Upper lobe of left lung (tissue), 6 donors: ENCODE measurements around the gene SLC25A43. TPM values are rescaled to one million over a fixed set of nuclear protein-coding genes. Genes with fewer than 3 reads are reported as not detected.
A peak's percentile ranks its signal among the peaks of the same experiment; 100 is the strongest.
"Not testable (repeated sequence)": the region's sequence is repeated elsewhere in the genome, so short reads cannot be mapped to it uniquely, and the experiment has no call there.

ENCODE experiments used
- ATAC-seq, 2 donors: fragments of 200-7000 bp; cut with Tn5 transposase; one replicate each; pipeline ENCODE4 v1.9.1; 2022; ENCODE audit warnings: mild to moderate bottlenecking in 2 of 2, moderate library complexity in 2 of 2; ENCODE audit not compliant: low FRiP score in 2 of 2
- DNase-seq, 2 donors: peaks; one replicate each; pipeline ENCODE4 v3.0.0-alpha.2; 2019 to 2020
- H3K27ac ChIP-seq, 4 donors: fragments of 200-600 bp; sonication (generic); one replicate each; pipeline ENCODE4 v1.5.1; 2016 to 2019
- H3K27me3 ChIP-seq, 4 donors: fragments of 200-600 bp; sonication (generic); one replicate each; pipeline ENCODE4 v1.5.1; 2017 to 2019
- H3K36me3 ChIP-seq, 4 donors: fragments of 200-600 bp; sonication (generic); one replicate each; pipeline ENCODE4 v1.5.1; 2016 to 2019
- H3K4me1 ChIP-seq, 4 donors: fragments of 200-600 bp; sonication (generic); one replicate each; pipeline ENCODE4 v1.5.1; 2018 to 2019
- H3K4me3 ChIP-seq, 4 donors: fragments of 200-600 bp; sonication (generic); one replicate each; pipeline ENCODE4 v1.5.1; 2017 to 2019; ENCODE audit warnings: mild to moderate bottlenecking in 2 of 4, moderate library complexity in 1 of 4
- H3K9me3 ChIP-seq, 4 donors: fragments of 200-600 bp; sonication (generic); one replicate each; pipeline ENCODE4 v1.5.1; 2018 to 2019
- CTCF ChIP-seq, 6 experiments: fragments of 450-650 bp in 4 of 6; fragments of 200-600 bp in 2 of 6; sonication (generic) in 2 of 6; IDR thresholded peaks; one replicate each; pipeline ENCODE4 v1.5.1; 2016 to 2019; ENCODE audit warnings: antibody characterized with exemption in 6 of 6
- EP300 ChIP-seq, 4 donors: sonication (generic); formaldehyde crosslinking; IDR thresholded peaks; one replicate each; pipeline ENCODE4 v1.5.1; 2017; ENCODE audit warnings: antibody characterized with exemption in 4 of 4, control low read depth in 2 of 4
- POLR2A ChIP-seq, 4 donors: fragments of 450-650 bp; IDR thresholded peaks; one replicate each; pipeline ENCODE4 v1.5.1; 2016 to 2017; ENCODE audit warnings: antibody characterized with exemption in 4 of 4, mild to moderate bottlenecking in 2 of 4
- POLR2AphosphoS5 ChIP-seq, 2 donors: sonication (generic); formaldehyde crosslinking; IDR thresholded peaks; one replicate each; pipeline ENCODE4 v1.5.1; 2017; ENCODE audit warnings: antibody characterized with exemption in 2 of 2
- WGBS, 2 donors: methylation state at CpG; one replicate each; pipeline ENCODE4 v1.1.5; 2017 to 2018; 5-methylcytosine and 5-hydroxymethylcytosine counted together
- total RNA-seq, 6 donors: library from RNA; depleted of rRNA in 4 of 6; stranded (reverse); fragments of >200 nt in 4 of 6; gene quantifications; one replicate each; pipeline versions ENCODE4 v1.1.0 to v1.2.1, GENCODE V29; 2016 to 2021
- donor health status: DM: no; HTN: no; CAD: no; lungs with moderate emphysema.
- donor health status: DM: no; HTN: yes; CAD: no; lungs with severe emphysema.

SLC25A43 gene
- total RNA-seq, 6 donors from 2014 or later, result 11.2 to 27.8 (median 15.8) TPM

DNA sequence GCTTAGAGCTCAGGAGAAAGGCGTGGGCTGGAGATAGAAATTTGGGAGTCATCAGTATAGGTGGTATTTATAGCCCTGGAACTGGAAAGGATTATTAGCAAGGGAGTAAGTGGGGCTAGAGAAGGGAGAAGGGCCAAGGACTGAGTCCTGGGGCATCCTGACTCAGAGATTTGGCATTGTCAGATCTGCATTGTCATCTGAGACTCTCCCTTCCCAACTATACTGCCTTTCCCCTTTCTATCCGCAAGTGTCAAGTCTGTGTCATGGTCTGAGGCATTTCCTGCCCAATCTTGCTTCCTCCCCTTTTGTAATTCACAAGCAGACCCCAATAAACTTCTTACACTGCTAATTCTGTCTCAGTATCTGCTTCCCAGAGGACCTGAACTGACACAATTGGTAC is 24.4 kb upstream of the SLC25A43 start:
- no peak for ATAC-seq
- Histone ChIP-seq H3K4me1 (no peaks in the 10 kb centered on the region), H3K27me3 (no peaks in the 10 kb centered on the region), H3K4me3 (no peak overlapping the region), H3K27ac (no peak overlapping the region), H3K9me3 (no peaks in the 10 kb centered on the region), H3K36me3 (no peaks in the 10 kb centered on the region)
- 68 to 95% methylated on average over 1 to 2 of the region's 2 CpGs for WGBS, 2 donors
- no peak for DNase-seq
- TF ChIP-seq POLR2A (IDR thresholded peaks at IDR 0.05) (no peak), POLR2AphosphoS5 (IDR thresholded peaks at IDR 0.05) (no peak), EP300 (IDR thresholded peaks at IDR 0.05) (no peak), CTCF (IDR thresholded peaks at IDR 0.05) (no peak)

- WGBS, 2 donors, result 44% methylated on average over 3 of the region's 3 CpGs; no CpG with 5 or more reads in 1 of the 2 donors
- Histone ChIP-seq H3K4me1 (no peaks in the 10 kb centered on the region), H3K27ac (no peak overlapping the region), H3K4me3 (no peak overlapping the region), H3K27me3 (no peaks in the 10 kb centered on the region), H3K36me3 (no peaks in the 10 kb centered on the region), H3K9me3 (no peaks in the 10 kb centered on the region)
- TF ChIP-seq POLR2A (IDR thresholded peaks at IDR 0.05), result no peak
- TF ChIP-seq EP300 (IDR thresholded peaks at IDR 0.05), result no peak
- TF ChIP-seq POLR2AphosphoS5 (IDR thresholded peaks at IDR 0.05), result no peak
- DNase-seq (no peak), ATAC-seq (no peak)
Observed at GRCh38 chrX:119375561-119375960, 23.6 kb upstream of the SLC25A43 start.

DNA sequence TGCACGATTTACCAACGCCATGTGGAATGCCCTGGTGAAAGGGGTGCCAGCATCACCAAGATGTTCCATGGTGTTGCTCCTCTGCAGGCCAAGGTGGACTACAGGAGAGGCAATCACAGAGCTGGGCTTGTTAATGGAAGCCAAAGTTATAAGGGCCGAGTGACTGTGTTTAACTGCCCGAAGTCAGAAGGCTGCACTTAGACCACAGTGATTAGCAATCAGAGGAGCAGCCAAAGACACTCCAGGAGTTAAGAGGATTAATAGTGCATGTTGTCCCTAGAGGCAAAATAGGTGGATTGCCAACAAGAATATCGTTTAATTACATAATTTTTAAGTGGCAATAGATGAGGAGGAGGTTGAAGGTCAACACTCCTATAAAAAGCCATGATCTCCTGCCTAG is 22.8 kb upstream of the SLC25A43 start:
- no peaks in the 10 kb centered on the region for H3K4me1 ChIP-seq
- DNase-seq, result no peak
- H3K9me3 ChIP-seq, result no peaks in the 10 kb centered on the region
- 68 to 86% methylated on average over 3 to 5 of the region's 5 CpGs for WGBS, 2 donors
- no peaks in the 10 kb centered on the region for H3K27me3 ChIP-seq
- H3K4me3 ChIP-seq, result no peak overlapping the region
- H3K27ac ChIP-seq, result no peak overlapping the region
- TF ChIP-seq CTCF (IDR thresholded peaks at IDR 0.05) (no peak), POLR2A (IDR thresholded peaks at IDR 0.05) (no peak), POLR2AphosphoS5 (IDR thresholded peaks at IDR 0.05) (no peak), EP300 (IDR thresholded peaks at IDR 0.05) (no peak)
- ATAC-seq, result peak in 1 of 2 donors; percentile 12
- no peaks in the 10 kb centered on the region for H3K36me3 ChIP-seq

GRCh38 chrX:119381349-119381944 is 17.7 kb upstream of the SLC25A43 start:
- no peak overlapping the region for H3K27ac ChIP-seq
- H3K27me3 ChIP-seq, result no peaks in the 10 kb centered on the region
- no peaks in the 10 kb centered on the region for H3K36me3 ChIP-seq
- no peak for ATAC-seq
- no peaks in the 10 kb centered on the region for H3K4me1 ChIP-seq
- TF ChIP-seq POLR2A (IDR thresholded peaks at IDR 0.05) (no peak), CTCF (IDR thresholded peaks at IDR 0.05) (no peak), EP300 (IDR thresholded peaks at IDR 0.05) (no peak)
- H3K9me3 ChIP-seq, result no peaks in the 10 kb centered on the region
- H3K4me3 ChIP-seq, result no peak overlapping the region
- WGBS, 2 donors, result 20 to 32% methylated on average over 1 of the region's 1 CpG
- DNase-seq, result no peak

DNA sequence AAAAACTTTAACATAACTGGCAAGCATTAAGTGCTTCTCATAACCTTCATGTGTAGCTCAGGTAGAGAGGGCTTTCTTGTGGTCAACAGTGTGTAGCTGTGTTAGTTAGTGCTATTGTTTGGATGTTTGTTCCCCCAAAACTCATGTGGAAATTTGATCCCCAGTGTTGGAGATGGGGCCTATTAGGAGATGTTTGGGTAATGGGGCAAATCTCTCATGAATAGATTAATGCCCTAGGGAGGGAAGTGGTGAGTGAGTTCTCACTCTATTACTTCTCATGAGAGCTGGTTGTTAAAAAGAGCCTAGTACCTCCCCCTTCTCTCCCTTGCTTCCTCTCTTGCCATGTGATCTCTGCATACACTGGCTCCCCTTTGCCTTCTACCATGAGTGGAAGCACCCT is 16.5 kb upstream of the SLC25A43 start:
- no peak overlapping the region for H3K4me3 ChIP-seq
- ATAC-seq, result no peak
- no peaks in the 10 kb centered on the region for H3K36me3 ChIP-seq
- TF ChIP-seq POLR2A (IDR thresholded peaks at IDR 0.05) (no peak), EP300 (IDR thresholded peaks at IDR 0.05) (no peak), POLR2AphosphoS5 (IDR thresholded peaks at IDR 0.05) (no peak), CTCF (IDR thresholded peaks at IDR 0.05) (no peak)
- no peak overlapping the region for H3K27ac ChIP-seq
- H3K9me3 ChIP-seq, result no peaks in the 10 kb centered on the region
- H3K27me3 ChIP-seq, result no peaks in the 10 kb centered on the region
- no peak for DNase-seq
- H3K4me1 ChIP-seq, result no peaks in the 10 kb centered on the region

GRCh38 chrX:119386685-119387084 is 12.5 kb upstream of the SLC25A43 start:
- not testable (repeated sequence) for H3K27ac ChIP-seq, H3K4me3 ChIP-seq, H3K4me1 ChIP-seq, DNase-seq, H3K9me3 ChIP-seq, ATAC-seq, H3K27me3 ChIP-seq, H3K36me3 ChIP-seq
- WGBS, 2 donors, result 74 to 100% methylated on average over 1 to 4 of the region's 4 CpGs

- WGBS, 2 donors, result 91% methylated on average over 13 of the region's 20 CpGs; no CpG with 5 or more reads in 1 of the 2 donors
- peak in 1 of 2 donors; percentile 36 for DNase-seq
- not testable (repeated sequence) for H3K9me3 ChIP-seq, H3K4me3 ChIP-seq, H3K4me1 ChIP-seq, H3K27ac ChIP-seq, H3K36me3 ChIP-seq, H3K27me3 ChIP-seq, ATAC-seq
Observed at GRCh38 chrX:119387426-119387825, 11.7 kb upstream of the SLC25A43 start.
